Measurements from ENCODE around the gene ACTR3.

ACTR3 gene

GRCh38 chr2:113905886-113906285, 16.0 kb downstream of the ACTR3 start:
- no peak for DNase-seq
- no peak overlapping the region for H2BK15ac ChIP-seq (replicated peaks; ENCODE audit: low read depth)
- H2BK120ac ChIP-seq (ENCODE audit: low read depth, low read length), result no peak overlapping the region
- H3K18ac ChIP-seq (ENCODE audit: low read length), result no peak overlapping the region
- H3K4me2 ChIP-seq (ENCODE audit: low read length), result no peak overlapping the region
- H3K23ac ChIP-seq (ENCODE audit: low read length), result no peak overlapping the region
- H2BK5ac ChIP-seq (ENCODE audit: low read length), result no peak overlapping the region
- no peak overlapping the region for H3K4me3 ChIP-seq (ENCODE audit: low read length)
- no peak overlapping the region for H2AK5ac ChIP-seq (ENCODE audit: low read length)
- H4K5ac ChIP-seq (ENCODE audit: low read length), result no peak overlapping the region
- no peak overlapping the region for H3K4ac ChIP-seq (ENCODE audit: low read depth, low read length)
- H4K8ac ChIP-seq (ENCODE audit: low read depth, low read length), result no peak overlapping the region
- no CpG with 5 or more reads among the region's 1 CpG for WGBS (ENCODE audit: extremely low coverage, insufficient coverage, low lambda C conversion rate)
- no peak overlapping the region for H3K56ac ChIP-seq (ENCODE audit: low read length)
- no peaks in the 10 kb centered on the region for H3K36me3 ChIP-seq (ENCODE audit: control insufficient read depth, insufficient read depth, low read length)
- peaks cover 2% of the 10 kb centered on the region for H3K79me1 ChIP-seq (ENCODE audit: low read length)
- H3K9ac ChIP-seq (ENCODE audit: low read length), result no peak overlapping the region
- H3K4me1 ChIP-seq (ENCODE audit: control insufficient read depth, low read depth, low read length), result no peaks in the 10 kb centered on the region
- H3K27me3 ChIP-seq (ENCODE audit: insufficient read depth, low read length, poor library complexity), result no peaks in the 10 kb centered on the region
- H3K27ac ChIP-seq (ENCODE audit: low read depth, low read length), result no peak overlapping the region
- H3K79me2 ChIP-seq (ENCODE audit: control insufficient read depth, insufficient read depth, low read length), result peaks cover 70% of the 10 kb centered on the region

GRCh38 chr2:113906647-113907046, 16.8 kb downstream of the ACTR3 start:
- no peaks in the 10 kb centered on the region for H3K36me3 ChIP-seq (ENCODE audit: control insufficient read depth, insufficient read depth, low read length)
- WGBS (ENCODE audit: extremely low coverage, insufficient coverage, low lambda C conversion rate), result no CpG with 5 or more reads among the region's 1 CpG
- H3K23ac ChIP-seq (ENCODE audit: low read length), result no peak overlapping the region
- H3K79me1 ChIP-seq (ENCODE audit: low read length), result peaks cover 2% of the 10 kb centered on the region
- no peak overlapping the region for H2AK5ac ChIP-seq (ENCODE audit: low read length)
- no peak overlapping the region for H3K18ac ChIP-seq (ENCODE audit: low read length)
- H2BK15ac ChIP-seq (replicated peaks; ENCODE audit: low read depth), result no peak overlapping the region
- H3K27me3 ChIP-seq (ENCODE audit: insufficient read depth, low read length, poor library complexity), result no peaks in the 10 kb centered on the region
- H3K9ac ChIP-seq (ENCODE audit: low read length), result no peak overlapping the region
- H3K4me2 ChIP-seq (ENCODE audit: low read length), result no peak overlapping the region
- H4K5ac ChIP-seq (ENCODE audit: low read length), result no peak overlapping the region
- H4K8ac ChIP-seq (ENCODE audit: low read depth, low read length), result no peak overlapping the region
- H2BK120ac ChIP-seq (ENCODE audit: low read depth, low read length), result no peak overlapping the region
- H3K4me3 ChIP-seq (ENCODE audit: low read length), result no peak overlapping the region
- H2BK5ac ChIP-seq (ENCODE audit: low read length), result no peak overlapping the region
- H3K56ac ChIP-seq (ENCODE audit: low read length), result no peak overlapping the region
- peaks cover 71% of the 10 kb centered on the region for H3K79me2 ChIP-seq (ENCODE audit: control insufficient read depth, insufficient read depth, low read length)
- no peak overlapping the region for H3K4ac ChIP-seq (ENCODE audit: low read depth, low read length)
- no peaks in the 10 kb centered on the region for H3K4me1 ChIP-seq (ENCODE audit: control insufficient read depth, low read depth, low read length)
- no peak for DNase-seq
- no peak overlapping the region for H3K27ac ChIP-seq (ENCODE audit: low read depth, low read length)

GRCh38 chr2:113907297-113907696, 17.4 kb downstream of the ACTR3 start:
- H2BK120ac ChIP-seq (ENCODE audit: low read depth, low read length), result no peak overlapping the region
- H3K36me3 ChIP-seq (ENCODE audit: control insufficient read depth, insufficient read depth, low read length), result no peaks in the 10 kb centered on the region
- no peak overlapping the region for H3K23ac ChIP-seq (ENCODE audit: low read length)
- no peak overlapping the region for H3K27ac ChIP-seq (ENCODE audit: low read depth, low read length)
- H3K4ac ChIP-seq (ENCODE audit: low read depth, low read length), result no peak overlapping the region
- no peak overlapping the region for H3K4me3 ChIP-seq (ENCODE audit: low read length)
- H3K79me2 ChIP-seq (ENCODE audit: control insufficient read depth, insufficient read depth, low read length), result peaks cover 71% of the 10 kb centered on the region
- no CpG with 5 or more reads among the region's 2 CpGs for WGBS (ENCODE audit: extremely low coverage, insufficient coverage, low lambda C conversion rate)
- H2BK15ac ChIP-seq (replicated peaks; ENCODE audit: low read depth), result no peak overlapping the region
- no peak overlapping the region for H3K18ac ChIP-seq (ENCODE audit: low read length)
- no peaks in the 10 kb centered on the region for H3K27me3 ChIP-seq (ENCODE audit: insufficient read depth, low read length, poor library complexity)
- no peak overlapping the region for H4K5ac ChIP-seq (ENCODE audit: low read length)
- H3K56ac ChIP-seq (ENCODE audit: low read length), result no peak overlapping the region
- no peak for DNase-seq
- no peaks in the 10 kb centered on the region for H3K4me1 ChIP-seq (ENCODE audit: control insufficient read depth, low read depth, low read length)
- no peak overlapping the region for H2AK5ac ChIP-seq (ENCODE audit: low read length)
- H3K79me1 ChIP-seq (ENCODE audit: low read length), result peaks cover 2% of the 10 kb centered on the region
- no peak overlapping the region for H4K8ac ChIP-seq (ENCODE audit: low read depth, low read length)
- no peak overlapping the region for H3K9ac ChIP-seq (ENCODE audit: low read length)
- no peak overlapping the region for H2BK5ac ChIP-seq (ENCODE audit: low read length)
- no peak overlapping the region for H3K4me2 ChIP-seq (ENCODE audit: low read length)

- Histone ChIP-seq H3K4me2 (ENCODE audit: low read length) (no peak overlapping the region), H3K36me3 (ENCODE audit: control insufficient read depth, insufficient read depth, low read length) (no peaks in the 10 kb centered on the region), H4K8ac (ENCODE audit: low read depth, low read length) (no peak overlapping the region), H2BK5ac (ENCODE audit: low read length) (no peak overlapping the region), H3K4me1 (ENCODE audit: control insufficient read depth, low read depth, low read length) (no peaks in the 10 kb centered on the region), H3K27me3 (ENCODE audit: insufficient read depth, low read length, poor library complexity) (no peaks in the 10 kb centered on the region), H3K9ac (ENCODE audit: low read length) (no peak overlapping the region), H3K56ac (ENCODE audit: low read length) (no peak overlapping the region), H3K18ac (ENCODE audit: low read length) (no peak overlapping the region), H3K27ac (ENCODE audit: low read depth, low read length) (no peak overlapping the region), H3K4me3 (ENCODE audit: low read length) (no peak overlapping the region), H3K23ac (ENCODE audit: low read length) (no peak overlapping the region), H3K4ac (ENCODE audit: low read depth, low read length) (no peak overlapping the region), H2AK5ac (ENCODE audit: low read length) (no peak overlapping the region), H3K79me1 (ENCODE audit: low read length) (peaks cover 5% of the 10 kb centered on the region), H3K79me2 (ENCODE audit: control insufficient read depth, insufficient read depth, low read length) (peaks cover 52% of the 10 kb centered on the region), H4K5ac (ENCODE audit: low read length) (no peak overlapping the region), H2BK120ac (ENCODE audit: low read depth, low read length) (no peak overlapping the region), H2BK15ac (replicated peaks; ENCODE audit: low read depth) (no peak overlapping the region)
- no CpG with 5 or more reads among the region's 5 CpGs for WGBS (ENCODE audit: extremely low coverage, insufficient coverage, low lambda C conversion rate)
- DNase-seq, result peak; percentile 74
Observed at GRCh38 chr2:113910110-113910717, 20.3 kb downstream of the ACTR3 start.

- no peak overlapping the region for H3K9ac ChIP-seq (ENCODE audit: low read length)
- H2AK5ac ChIP-seq (ENCODE audit: low read length), result no peak overlapping the region
- H4K5ac ChIP-seq (ENCODE audit: low read length), result no peak overlapping the region
- H3K79me2 ChIP-seq (ENCODE audit: control insufficient read depth, insufficient read depth, low read length), result peaks cover 44% of the 10 kb centered on the region
- H3K23ac ChIP-seq (ENCODE audit: low read length), result no peak overlapping the region
- WGBS (ENCODE audit: extremely low coverage, insufficient coverage, low lambda C conversion rate), result no CpG with 5 or more reads among the region's 6 CpGs
- H4K8ac ChIP-seq (ENCODE audit: low read depth, low read length), result no peak overlapping the region
- no peak overlapping the region for H2BK15ac ChIP-seq (replicated peaks; ENCODE audit: low read depth)
- H3K4me3 ChIP-seq (ENCODE audit: low read length), result no peak overlapping the region
- H3K18ac ChIP-seq (ENCODE audit: low read length), result no peak overlapping the region
- no peak overlapping the region for H3K4me2 ChIP-seq (ENCODE audit: low read length)
- H3K56ac ChIP-seq (ENCODE audit: low read length), result no peak overlapping the region
- no peaks in the 10 kb centered on the region for H3K27me3 ChIP-seq (ENCODE audit: insufficient read depth, low read length, poor library complexity)
- H2BK5ac ChIP-seq (ENCODE audit: low read length), result no peak overlapping the region
- H3K36me3 ChIP-seq (ENCODE audit: control insufficient read depth, insufficient read depth, low read length), result no peaks in the 10 kb centered on the region
- H3K27ac ChIP-seq (ENCODE audit: low read depth, low read length), result no peak overlapping the region
- no peak overlapping the region for H2BK120ac ChIP-seq (ENCODE audit: low read depth, low read length)
- no peak for DNase-seq
- H3K4me1 ChIP-seq (ENCODE audit: control insufficient read depth, low read depth, low read length), result no peaks in the 10 kb centered on the region
- H3K79me1 ChIP-seq (ENCODE audit: low read length), result peaks cover 6% of the 10 kb centered on the region
- H3K4ac ChIP-seq (ENCODE audit: low read depth, low read length), result no peak overlapping the region
Observed at GRCh38 chr2:113910967-113911678, 21.2 kb downstream of the ACTR3 start.

Data from mesendoderm (in vitro differentiated cells).